IPS-20b (cell line): ENCODE results near the gene GABBR2.

Experiments
- H3K27ac ChIP-seq: one replicate; pipeline ENCODE4 v1.5.1; 2013; ENCODE audit warnings: low read length
- H3K27me3 ChIP-seq: 2 replicates; pipeline ENCODE4 v1.6.1; 2013; ENCODE audit warnings: mild to moderate bottlenecking, low read length, inconsistent platforms; ENCODE audit not compliant: insufficient read depth
- H3K36me3 ChIP-seq: 2 replicates; pipeline ENCODE4 v1.6.1; 2013; ENCODE audit warnings: low read depth, mild to moderate bottlenecking, inconsistent platforms, low read length, moderate library complexity; ENCODE audit not compliant: insufficient read depth
- H3K4me1 ChIP-seq: 2 replicates; pipeline ENCODE4 v1.6.1; 2013; ENCODE audit warnings: mild to moderate bottlenecking, control low read depth, inconsistent platforms, low read length, moderate library complexity; ENCODE audit not compliant: insufficient read depth
- H3K4me3 ChIP-seq: 2 replicates; pipeline ENCODE4 v1.5.1; 2013; ENCODE audit warnings: mild to moderate bottlenecking, low read length, inconsistent platforms
- H3K9ac ChIP-seq: 2 replicates; pipeline ENCODE4 v1.6.1; 2013; ENCODE audit warnings: low read depth, mild to moderate bottlenecking, inconsistent platforms, low read length, moderate library complexity
- H3K9me3 ChIP-seq: 2 replicates; pipeline ENCODE4 v1.6.1; 2013; ENCODE audit warnings: mild to moderate bottlenecking, low read depth, low read length, inconsistent platforms; ENCODE audit not compliant: insufficient read depth

The GABBR2 gene

GRCh38 chr9:98541684-98542230, 167.0 kb downstream of the GABBR2 start:
- Histone ChIP-seq H3K9ac (no peak overlapping the region), H3K27ac (no peak overlapping the region), H3K4me3 (no peak overlapping the region), H3K27me3 (no peaks in the 10 kb centered on the region), H3K36me3 (no peaks in the 10 kb centered on the region), H3K4me1 (no peaks in the 10 kb centered on the region), H3K9me3 (no peaks in the 10 kb centered on the region)

GRCh38 chr9:98540476-98540875, 168.3 kb downstream of the GABBR2 start:
- no peak overlapping the region for H3K27ac ChIP-seq
- no peak overlapping the region for H3K4me3 ChIP-seq
- no peaks in the 10 kb centered on the region for H3K27me3 ChIP-seq
- H3K36me3 ChIP-seq, result no peaks in the 10 kb centered on the region
- H3K9ac ChIP-seq, result no peak overlapping the region
- H3K4me1 ChIP-seq, result no peaks in the 10 kb centered on the region
- H3K9me3 ChIP-seq, result no peaks in the 10 kb centered on the region

- Histone ChIP-seq H3K36me3 (no peaks in the 10 kb centered on the region), H3K27ac (no peak overlapping the region), H3K4me3 (no peak overlapping the region), H3K9me3 (no peaks in the 10 kb centered on the region), H3K27me3 (no peaks in the 10 kb centered on the region), H3K4me1 (no peaks in the 10 kb centered on the region), H3K9ac (no peak overlapping the region)
Measured at GRCh38 chr9:98539954-98540353, 168.8 kb downstream of the GABBR2 start.

- no peak overlapping the region for H3K9ac ChIP-seq
Measured at GRCh38 chr9:98538626-98539031, 170.1 kb downstream of the GABBR2 start.

GRCh38 chr9:98538203-98538602, 170.5 kb downstream of the GABBR2 start:
- Histone ChIP-seq H3K4me1 (no peaks in the 10 kb centered on the region), H3K36me3 (no peaks in the 10 kb centered on the region), H3K4me3 (no peak overlapping the region), H3K9me3 (no peaks in the 10 kb centered on the region), H3K27me3 (no peaks in the 10 kb centered on the region), H3K9ac (no peak overlapping the region), H3K27ac (no peak overlapping the region)

More at GRCh38 chr9:98538626-98539031, 170.1 kb downstream of the GABBR2 start:
- Histone ChIP-seq H3K36me3 (no peaks in the 10 kb centered on the region), H3K4me3 (no peak overlapping the region), H3K9me3 (no peaks in the 10 kb centered on the region), H3K27me3 (no peaks in the 10 kb centered on the region), H3K4me1 (no peaks in the 10 kb centered on the region), H3K27ac (no peak overlapping the region)

- Histone ChIP-seq H3K9me3 (no peaks in the 10 kb centered on the region), H3K9ac (no peak overlapping the region), H3K4me3 (no peak overlapping the region), H3K4me1 (no peaks in the 10 kb centered on the region), H3K36me3 (no peaks in the 10 kb centered on the region), H3K27ac (no peak overlapping the region), H3K27me3 (no peaks in the 10 kb centered on the region)
Measured at GRCh38 chr9:98536542-98537173, 172.1 kb downstream of the GABBR2 start.

- H3K4me3 ChIP-seq, result no peak overlapping the region
- H3K27ac ChIP-seq, result no peak overlapping the region
- H3K9me3 ChIP-seq, result no peaks in the 10 kb centered on the region
- no peaks in the 10 kb centered on the region for H3K27me3 ChIP-seq
- no peak overlapping the region for H3K9ac ChIP-seq
- no peaks in the 10 kb centered on the region for H3K36me3 ChIP-seq
- no peaks in the 10 kb centered on the region for H3K4me1 ChIP-seq
Measured at GRCh38 chr9:98533866-98534265, 174.9 kb downstream of the GABBR2 start.

- no peaks in the 10 kb centered on the region for H3K27me3 ChIP-seq
- H3K36me3 ChIP-seq, result no peaks in the 10 kb centered on the region
- H3K27ac ChIP-seq, result no peak overlapping the region
- H3K4me3 ChIP-seq, result no peak overlapping the region
- H3K9ac ChIP-seq, result no peak overlapping the region
- no peaks in the 10 kb centered on the region for H3K4me1 ChIP-seq
- H3K9me3 ChIP-seq, result no peaks in the 10 kb centered on the region
Measured at GRCh38 chr9:98533132-98533531, 175.6 kb downstream of the GABBR2 start.

GRCh38 chr9:98532574-98532973, 176.2 kb downstream of the GABBR2 start:
- Histone ChIP-seq H3K9ac (no peak overlapping the region), H3K4me1 (no peaks in the 10 kb centered on the region), H3K9me3 (no peaks in the 10 kb centered on the region), H3K27ac (no peak overlapping the region), H3K36me3 (no peaks in the 10 kb centered on the region), H3K4me3 (no peak overlapping the region), H3K27me3 (no peaks in the 10 kb centered on the region)

GRCh38 chr9:98532147-98532546, 176.6 kb downstream of the GABBR2 start:
- Histone ChIP-seq H3K27ac (no peak overlapping the region), H3K27me3 (no peaks in the 10 kb centered on the region), H3K4me1 (no peaks in the 10 kb centered on the region), H3K36me3 (no peaks in the 10 kb centered on the region), H3K9ac (no peak overlapping the region), H3K9me3 (no peaks in the 10 kb centered on the region), H3K4me3 (no peak overlapping the region)

- no peak overlapping the region for H3K9ac ChIP-seq
- no peaks in the 10 kb centered on the region for H3K4me1 ChIP-seq
- H3K27ac ChIP-seq, result no peak overlapping the region
- H3K36me3 ChIP-seq, result no peaks in the 10 kb centered on the region
- H3K4me3 ChIP-seq, result no peak overlapping the region
- H3K9me3 ChIP-seq, result no peaks in the 10 kb centered on the region
- no peaks in the 10 kb centered on the region for H3K27me3 ChIP-seq
Measured at GRCh38 chr9:98530806-98531386, 177.8 kb downstream of the GABBR2 start.

GRCh38 chr9:98530275-98530674, 178.5 kb downstream of the GABBR2 start:
- Histone ChIP-seq H3K4me3 (no peak overlapping the region), H3K27ac (no peak overlapping the region), H3K4me1 (no peaks in the 10 kb centered on the region), H3K9me3 (no peaks in the 10 kb centered on the region), H3K36me3 (no peaks in the 10 kb centered on the region), H3K27me3 (no peaks in the 10 kb centered on the region), H3K9ac (no peak overlapping the region)
